ENCODE measurements around the gene JAK3.

GRCh38 chr19:17879466-17879865 is 31.7 kb upstream of the JAK3 start:
- TF ChIP-seq CTCF (IDR thresholded peaks at IDR 0.05; ENCODE audit: extremely low read depth in 1 of 2, insufficient read depth in 1 of 2, low read depth in 1 of 2, low read length in 2 of 2): no peak
- no peak for TF ChIP-seq MAX (IDR thresholded peaks at IDR 0.05; ENCODE audit: insufficient read depth, insufficient read length)
- no peak for TF ChIP-seq POLR2AphosphoS5 (IDR thresholded peaks at IDR 0.05; ENCODE audit: insufficient read depth, low read depth, low read length)
- no peak for TF ChIP-seq POLR2A (IDR thresholded peaks at IDR 0.05; ENCODE audit: low read depth, low read length)
- TF ChIP-seq EZH2 (IDR thresholded peaks at IDR 0.05; ENCODE audit: borderline replicate concordance, low read depth, low read length, severe bottlenecking): no peak
- no peak for TF ChIP-seq JUN (IDR thresholded peaks at IDR 0.05; ENCODE audit: borderline replicate concordance, insufficient read depth, insufficient read length, low read depth)
- no peak for TF ChIP-seq MYC (IDR thresholded peaks at IDR 0.05; ENCODE audit: low read depth, low read length)
- no peak for TF ChIP-seq GATA2 (IDR thresholded peaks at IDR 0.05; ENCODE audit: insufficient read depth, insufficient read length, low read depth, low read length)

Measured in endothelial cell of umbilical vein (primary cell).